ENCODE measurements around the gene CNTRL.

- TF ChIP-seq EZH2 (IDR thresholded peaks at IDR 0.05) (no peak), POLR2AphosphoS5 (IDR thresholded peaks at IDR 0.05; ENCODE audit: borderline replicate concordance, low read depth, low read length) (no peak)
Observed at GRCh38 chr9:121198512-121199042, 123.8 kb downstream of the CNTRL start.
